ENCODE results near the gene TGIF1.

DNA sequence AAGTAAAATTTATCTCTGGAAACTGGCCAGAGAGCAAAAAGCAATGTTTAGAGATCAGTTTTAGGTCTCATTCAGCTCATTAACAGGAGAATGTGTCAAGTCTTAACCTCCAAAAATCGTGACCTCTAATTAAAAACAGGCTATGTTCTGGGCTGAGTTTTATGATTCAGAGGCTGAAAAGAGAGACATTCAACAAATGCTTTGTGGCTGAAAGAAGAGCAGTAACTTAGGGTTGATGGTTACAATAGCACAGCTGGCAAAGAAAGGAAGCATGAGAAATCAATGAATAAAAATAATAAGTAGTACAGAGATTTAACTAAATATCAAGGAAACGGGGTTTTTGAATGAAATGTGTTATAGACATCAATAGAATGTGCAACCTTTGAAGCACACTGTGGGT, 13.1 kb downstream of the TGIF1 start:
- TF ChIP-seq, protein P1, sequence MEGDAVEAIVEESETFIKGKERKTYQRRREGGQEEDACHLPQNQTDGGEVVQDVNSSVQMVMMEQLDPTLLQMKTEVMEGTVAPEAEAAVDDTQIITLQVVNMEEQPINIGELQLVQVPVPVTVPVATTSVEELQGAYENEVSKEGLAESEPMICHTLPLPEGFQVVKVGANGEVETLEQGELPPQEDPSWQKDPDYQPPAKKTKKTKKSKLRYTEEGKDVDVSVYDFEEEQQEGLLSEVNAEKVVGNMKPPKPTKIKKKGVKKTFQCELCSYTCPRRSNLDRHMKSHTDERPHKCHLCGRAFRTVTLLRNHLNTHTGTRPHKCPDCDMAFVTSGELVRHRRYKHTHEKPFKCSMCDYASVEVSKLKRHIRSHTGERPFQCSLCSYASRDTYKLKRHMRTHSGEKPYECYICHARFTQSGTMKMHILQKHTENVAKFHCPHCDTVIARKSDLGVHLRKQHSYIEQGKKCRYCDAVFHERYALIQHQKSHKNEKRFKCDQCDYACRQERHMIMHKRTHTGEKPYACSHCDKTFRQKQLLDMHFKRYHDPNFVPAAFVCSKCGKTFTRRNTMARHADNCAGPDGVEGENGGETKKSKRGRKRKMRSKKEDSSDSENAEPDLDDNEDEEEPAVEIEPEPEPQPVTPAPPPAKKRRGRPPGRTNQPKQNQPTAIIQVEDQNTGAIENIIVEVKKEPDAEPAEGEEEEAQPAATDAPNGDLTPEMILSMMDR (conservative IDR thresholded peaks at IDR 0.05; ENCODE audit: low read length), result no peak
- TF ChIP-seq EZH2phosphoT487 (IDR thresholded peaks at IDR 0.05; ENCODE audit: borderline replicate concordance), result no peak

Measured in Loucy (cell line).